NT2/D1 (cell line): Measurements from ENCODE around the gene ZNF280C.

Experiments
- SUZ12 ChIP-seq: IDR thresholded peaks from 2 replicates; pipeline ENCODE4 v1.6.1; 2011; ENCODE audit not compliant: insufficient read length, insufficient read depth; ENCODE audit errors: extremely low read depth
- YY1 ChIP-seq: IDR thresholded peaks from 2 replicates; pipeline ENCODE4 v1.6.1; 2011; ENCODE audit not compliant: insufficient read length, insufficient read depth
- ZNF274 ChIP-seq: IDR thresholded peaks from 2 replicates; pipeline ENCODE4 v1.6.1; 2011; ENCODE audit warnings: mild to moderate bottlenecking, low read depth, low read length

- TF ChIP-seq YY1 (no peak), ZNF274 (no peak), SUZ12 (no peak)
Measured at GRCh38 chrX:130268449-130269170, at the start of gene ZNF280C.
